SU-DHL-6 (cell line): Measurements from ENCODE around the gene C1orf21.

Experiments used
- H2AFZ ChIP-seq: fragments of 200-600 bp; sonication (generic); 2 replicates; pipeline ENCODE4 v1.6.1; 2014; ENCODE audit warnings: low read depth, mild to moderate bottlenecking, moderate library complexity, mixed read lengths, antibody characterized with exemption, low read length; ENCODE audit not compliant: severe bottlenecking
- H3F3A ChIP-seq: fragments of 200-600 bp; shearing (Covaris generic); 2 replicates; pipeline ENCODE4 v1.6.0; 2016; ENCODE audit warnings: antibody characterized with exemption, mild to moderate bottlenecking; ENCODE audit not compliant: insufficient read depth
- H3K27ac ChIP-seq: fragments of 200-600 bp; sonication (generic); 2 replicates; pipeline ENCODE4 v1.5.1; 2016; ENCODE audit warnings: low read depth, mild to moderate bottlenecking, low read length, moderate library complexity, mixed read lengths
- H3K27me3 ChIP-seq: fragments of 200-600 bp; sonication (generic), shearing (Covaris generic); 2 replicates; pipeline ENCODE4 v1.6.0; 2014; ENCODE audit warnings: mild to moderate bottlenecking, low read length
- H3K36me3 ChIP-seq: fragments of 200-600 bp; sonication (generic); 2 replicates; pipeline ENCODE4 v1.6.1; 2014; ENCODE audit warnings: mild to moderate bottlenecking, low read length, mixed read lengths
- H3K4me2 ChIP-seq: fragments of 300-600, 200-600 bp; shearing (Covaris generic), sonication (generic); 2 replicates; pipeline ENCODE4 v1.6.0; 2014; ENCODE audit warnings: low read length, low read depth, mild to moderate bottlenecking; ENCODE audit not compliant: poor library complexity, severe bottlenecking
- H3K4me3 ChIP-seq: fragments of 200-600 bp; sonication (generic); 2 replicates; pipeline ENCODE4 v1.5.1; 2014; ENCODE audit warnings: antibody characterized with exemption, low read length, mild to moderate bottlenecking, mixed read lengths; ENCODE audit not compliant: insufficient read depth, poor library complexity, severe bottlenecking
- H3K79me2 ChIP-seq: fragments of 200-600 bp; sonication (generic); 2 replicates; pipeline ENCODE4 v1.6.1; 2014; ENCODE audit warnings: mild to moderate bottlenecking, low read length, moderate library complexity; ENCODE audit not compliant: insufficient read depth
- H3K9ac ChIP-seq: fragments of 200-600 bp; sonication (generic); 2 replicates; pipeline ENCODE4 v1.7.0; 2014; ENCODE audit warnings: mild to moderate bottlenecking, low read length
- H3K9me2 ChIP-seq: fragments of 200-600 bp; sonication (generic); replicated peaks from 2 replicates; pipeline ENCODE4 v1.6.1; 2014; ENCODE audit warnings: low read length; ENCODE audit not compliant: insufficient read depth
- H3K9me3 ChIP-seq: fragments of 200-600 bp; sonication (generic); 2 replicates; pipeline ENCODE4 v1.6.1; 2014; ENCODE audit warnings: low read length, mixed read lengths; ENCODE audit not compliant: insufficient read depth
- H4K20me1 ChIP-seq: fragments of 200-600 bp; sonication (generic); 2 replicates; pipeline ENCODE4 v1.6.1; 2014; ENCODE audit warnings: low read depth, mild to moderate bottlenecking, antibody characterized with exemption, low read length, moderate library complexity, mixed read lengths
- CTCF ChIP-seq: fragments of 200-600 bp; sonication (generic); IDR thresholded peaks from one replicate; pipeline ENCODE4 v1.5.1; 2017; ENCODE audit warnings: antibody characterized with exemption, mild to moderate bottlenecking, low read length, moderate library complexity; ENCODE audit not compliant: insufficient read depth, poor library complexity, severe bottlenecking
- EZH2phosphoT487 ChIP-seq: fragments of 200-600 bp; sonication (generic), shearing (Covaris generic); conservative IDR thresholded peaks from 2 replicates; pipeline ENCODE4 v1.6.1; 2018; ENCODE audit warnings: mild to moderate bottlenecking, antibody characterized with exemption, low read length, moderate library complexity, mixed read lengths

Gene C1orf21

GRCh38 chr1:184656221-184656620, 269.4 kb downstream of the C1orf21 start:
- no peaks in the 10 kb centered on the region for H4K20me1 ChIP-seq
- H3K4me3 ChIP-seq = no peak overlapping the region
- no peaks in the 10 kb centered on the region for H3F3A ChIP-seq
- H3K79me2 ChIP-seq = no peaks in the 10 kb centered on the region
- H3K9ac ChIP-seq = no peak overlapping the region
- no peak for TF ChIP-seq EZH2phosphoT487
- no peak for TF ChIP-seq CTCF
- no peak overlapping the region for H3K27ac ChIP-seq
- no peaks in the 10 kb centered on the region for H3K27me3 ChIP-seq
- H2AFZ ChIP-seq = no peak overlapping the region
- no peaks in the 10 kb centered on the region for H3K9me3 ChIP-seq
- H3K36me3 ChIP-seq = no peaks in the 10 kb centered on the region
- no peak overlapping the region for H3K4me2 ChIP-seq
- no peaks in the 10 kb centered on the region for H3K9me2 ChIP-seq

- Histone ChIP-seq H3K9me2 (no peaks in the 10 kb centered on the region), H3K9me3 (no peaks in the 10 kb centered on the region), H3K9ac (no peak overlapping the region), H3K27ac (no peak overlapping the region), H3F3A (no peaks in the 10 kb centered on the region), H3K4me2 (no peak overlapping the region), H2AFZ (no peak overlapping the region), H4K20me1 (no peaks in the 10 kb centered on the region), H3K4me3 (no peak overlapping the region), H3K27me3 (no peaks in the 10 kb centered on the region), H3K36me3 (no peaks in the 10 kb centered on the region), H3K79me2 (no peaks in the 10 kb centered on the region)
- TF ChIP-seq CTCF (no peak), EZH2phosphoT487 (no peak)
Observed at GRCh38 chr1:184658055-184658454, 271.2 kb downstream of the C1orf21 start.

GRCh38 chr1:184660462-184661191, 273.8 kb downstream of the C1orf21 start:
- Histone ChIP-seq H3K27ac (no peak overlapping the region), H4K20me1 (no peaks in the 10 kb centered on the region), H3K4me3 (no peak overlapping the region), H3K9me2 (no peaks in the 10 kb centered on the region), H3K9ac (no peak overlapping the region), H3F3A (no peaks in the 10 kb centered on the region), H3K36me3 (no peaks in the 10 kb centered on the region), H3K9me3 (no peaks in the 10 kb centered on the region), H3K27me3 (no peaks in the 10 kb centered on the region), H2AFZ (no peak overlapping the region), H3K79me2 (no peaks in the 10 kb centered on the region), H3K4me2 (no peak overlapping the region)
- TF ChIP-seq CTCF = no peak
- TF ChIP-seq EZH2phosphoT487 = no peak
